DLD1 (cell line): ENCODE results near the gene HHEX.

ENCODE experiments used
- in situ Hi-C: cut with HindIII; loops from 2 replicates; pipeline ENCODE4 v1.10.0; 2017; ENCODE audit warnings: low sequenced_read_pairs

The HHEX gene

DNA sequence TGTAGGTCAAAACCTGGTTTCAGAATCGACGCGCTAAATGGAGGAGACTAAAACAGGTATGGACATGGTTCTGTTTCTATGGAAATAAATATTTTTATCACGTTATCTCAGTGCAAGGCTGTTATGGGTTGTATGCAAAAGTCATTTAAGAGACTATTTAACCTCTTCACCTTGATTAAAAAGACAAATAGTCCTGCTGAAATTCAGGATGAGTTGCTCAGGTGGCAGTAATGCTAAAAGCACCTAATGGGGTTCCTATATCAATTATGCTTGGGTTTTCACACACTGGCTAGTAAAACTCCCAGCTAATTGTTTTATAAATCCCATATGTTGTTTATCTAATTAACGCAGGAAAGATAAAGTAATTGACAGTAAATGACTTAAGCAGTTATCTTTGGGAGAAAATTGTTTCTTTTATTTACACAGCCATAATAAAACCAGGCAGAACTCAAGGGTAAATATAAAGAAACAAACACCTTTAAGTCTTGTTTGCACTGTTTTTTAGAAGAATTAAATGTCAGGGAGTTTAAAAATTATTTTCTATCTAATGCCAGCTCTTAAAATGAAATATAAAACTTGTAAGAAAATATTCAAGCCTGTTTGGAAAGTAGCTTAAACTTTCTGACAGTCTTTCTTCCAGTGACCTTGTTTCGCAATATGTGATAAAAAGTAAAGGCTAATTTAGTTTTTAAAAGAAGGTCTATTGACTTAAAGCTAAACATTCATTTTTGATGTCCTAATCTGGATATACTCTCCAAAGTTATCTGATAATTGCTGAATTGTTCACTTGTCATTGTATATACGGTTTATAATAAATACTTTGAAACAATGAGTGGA, 3.2 kb downstream of the HHEX start:
- in situ Hi-C loops = no loop called here

DNA sequence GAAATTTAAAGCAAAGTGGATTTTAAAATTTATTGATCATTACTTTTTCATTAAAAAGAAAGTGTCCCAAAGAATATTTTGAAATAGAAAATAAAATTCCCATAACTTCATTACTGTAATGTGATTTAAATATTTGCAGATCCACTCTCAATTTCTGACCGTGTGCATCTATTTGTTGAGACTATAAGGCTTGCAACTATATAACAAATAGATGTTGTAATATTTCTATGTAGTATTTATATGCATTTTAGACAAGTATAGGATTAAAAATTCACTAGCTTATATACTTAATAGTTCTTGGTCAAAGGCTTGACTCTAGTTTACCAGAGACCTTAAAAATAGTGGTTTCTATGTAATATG, 3.8 kb downstream of the HHEX start:
- in situ Hi-C loops = no loop called here

DNA sequence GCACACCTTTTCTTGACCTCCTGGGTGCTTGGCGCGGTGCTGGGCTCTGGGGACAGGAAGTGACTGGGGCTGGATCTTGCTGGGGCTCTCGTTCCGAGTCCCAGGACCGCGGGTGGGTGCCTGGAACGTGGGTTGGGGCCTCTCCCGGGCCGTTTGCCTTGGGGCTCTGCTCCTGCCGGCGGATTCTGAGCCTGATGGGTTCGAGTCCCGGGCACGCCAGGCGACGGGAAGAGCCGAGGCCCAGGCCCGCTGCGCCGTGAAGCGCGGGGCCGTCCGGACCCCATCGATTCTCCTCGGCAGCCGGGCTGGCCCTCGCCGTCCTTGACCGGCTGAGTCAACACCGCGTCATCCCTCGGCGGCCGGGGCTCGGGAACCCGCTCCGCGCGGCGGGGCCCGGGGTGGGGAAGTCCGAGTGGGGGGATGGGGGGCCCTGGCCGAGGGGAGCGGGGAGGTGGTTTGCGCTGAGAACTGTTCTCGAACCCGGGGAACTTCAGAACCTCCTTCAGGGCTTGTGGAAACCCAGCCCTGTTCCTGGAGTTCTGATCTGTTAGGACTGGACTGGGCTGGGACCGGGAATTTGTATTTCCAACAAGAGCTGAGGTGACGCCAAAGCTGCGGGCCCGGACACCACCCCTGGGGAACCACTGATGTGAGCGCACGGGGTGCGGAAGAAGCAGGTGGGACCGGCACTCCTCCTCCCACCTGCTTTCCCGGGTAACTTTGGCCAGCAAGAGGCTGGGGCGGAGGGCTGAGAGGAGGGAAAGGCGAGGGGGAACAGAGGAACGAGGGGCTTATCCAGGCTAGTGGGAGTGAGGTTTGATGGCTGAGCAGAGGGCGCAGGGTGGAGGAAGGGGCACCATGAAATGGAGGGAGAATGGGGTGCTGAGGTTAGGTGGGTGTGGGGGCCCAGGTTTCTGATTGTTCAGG, 6.2 kb downstream of the HHEX start:
- in situ Hi-C loops = no loop called here

DNA sequence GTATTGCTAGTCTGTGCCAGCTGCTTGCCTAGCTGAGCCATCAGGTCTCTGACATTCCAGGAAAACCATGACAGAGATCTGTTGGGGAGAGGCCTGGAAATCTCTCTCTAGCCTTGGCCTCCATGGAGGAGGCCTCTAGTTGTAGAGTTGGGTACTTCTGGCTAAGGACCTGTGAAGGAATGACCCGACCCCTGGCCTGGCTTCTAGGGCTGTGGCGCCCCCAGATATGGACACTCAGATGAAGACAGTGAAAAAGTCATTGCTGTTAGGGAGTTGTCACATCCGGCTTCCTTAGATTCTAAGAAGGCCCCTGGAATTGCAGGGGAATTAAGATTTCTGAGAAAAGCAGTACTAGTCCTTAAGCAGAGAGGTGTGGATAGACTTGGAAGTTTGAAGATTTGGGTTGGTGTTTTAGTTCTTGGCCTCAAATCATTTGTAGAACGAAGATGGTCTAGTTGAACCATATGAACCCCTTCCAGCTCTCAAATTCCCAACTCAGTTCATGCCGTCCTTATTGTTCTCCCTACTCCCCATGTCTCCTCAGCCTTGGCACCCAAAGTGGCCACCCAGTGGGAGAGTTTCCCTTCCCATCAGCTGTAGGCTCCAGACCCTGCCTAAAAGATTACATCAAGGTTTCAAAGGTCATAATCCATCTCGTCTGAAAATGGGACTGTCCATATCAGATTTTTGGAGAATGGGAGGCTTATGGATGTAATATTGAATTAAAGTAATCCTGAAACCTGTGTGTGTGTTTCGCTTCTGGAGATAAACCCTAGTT, 7.0 kb downstream of the HHEX start:
- in situ Hi-C loops = no loop called here

DNA sequence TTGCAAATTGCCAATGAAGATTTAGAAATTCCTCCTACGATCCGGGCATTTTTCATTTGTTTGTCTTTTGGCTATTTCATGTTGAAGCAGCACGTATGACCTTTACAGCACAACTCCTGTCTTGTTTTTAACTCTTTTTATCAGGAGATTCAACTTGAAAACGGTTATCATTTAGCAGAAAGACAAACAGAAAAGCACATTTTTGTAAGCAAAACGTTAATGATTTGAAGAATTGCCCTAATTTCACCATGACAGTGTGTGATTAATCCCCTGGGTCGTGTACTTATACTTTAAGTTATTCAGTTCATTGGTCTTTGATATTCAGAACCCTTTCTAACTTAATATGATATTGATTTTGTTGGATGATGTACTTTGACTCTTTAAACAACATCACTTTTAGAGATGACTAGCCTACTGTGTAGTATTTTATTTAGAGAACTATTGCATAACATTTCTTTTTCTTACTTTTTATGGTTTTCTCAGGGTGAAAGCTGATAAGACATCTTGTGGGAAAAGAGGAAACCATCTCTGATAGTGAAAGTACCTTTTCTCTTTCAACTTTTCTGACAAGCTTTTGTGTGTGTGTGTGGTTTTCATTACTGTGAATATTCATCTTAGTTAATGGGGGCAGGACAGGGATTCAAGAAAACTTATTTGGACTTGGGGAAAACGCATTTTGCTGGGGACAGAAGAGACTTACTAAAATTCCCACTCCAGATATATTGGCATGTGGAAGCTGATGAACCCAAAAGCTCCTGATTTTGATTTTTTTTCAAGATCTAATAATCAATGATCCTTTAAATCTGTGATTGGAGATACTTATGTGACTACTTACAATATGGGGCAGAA, 8.1 kb downstream of the HHEX start:
- in situ Hi-C loops = no loop called here

DNA sequence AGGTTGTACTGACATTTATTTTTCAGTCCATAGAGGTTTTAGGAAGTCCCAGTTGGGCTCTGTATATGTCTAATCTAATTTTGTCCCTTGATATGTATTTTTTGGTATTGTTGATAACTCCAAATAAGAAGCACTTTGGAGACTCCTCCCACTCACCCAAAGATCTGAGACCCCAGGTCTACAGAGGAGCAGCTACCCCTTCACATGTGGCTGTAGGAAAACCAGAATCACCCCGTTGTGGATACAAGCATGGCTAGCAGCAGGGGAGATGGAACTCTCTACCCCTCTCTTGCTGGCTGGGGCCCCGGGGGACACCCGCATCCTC, 9.4 kb downstream of the HHEX start:
- in situ Hi-C loops = no loop called here

DNA sequence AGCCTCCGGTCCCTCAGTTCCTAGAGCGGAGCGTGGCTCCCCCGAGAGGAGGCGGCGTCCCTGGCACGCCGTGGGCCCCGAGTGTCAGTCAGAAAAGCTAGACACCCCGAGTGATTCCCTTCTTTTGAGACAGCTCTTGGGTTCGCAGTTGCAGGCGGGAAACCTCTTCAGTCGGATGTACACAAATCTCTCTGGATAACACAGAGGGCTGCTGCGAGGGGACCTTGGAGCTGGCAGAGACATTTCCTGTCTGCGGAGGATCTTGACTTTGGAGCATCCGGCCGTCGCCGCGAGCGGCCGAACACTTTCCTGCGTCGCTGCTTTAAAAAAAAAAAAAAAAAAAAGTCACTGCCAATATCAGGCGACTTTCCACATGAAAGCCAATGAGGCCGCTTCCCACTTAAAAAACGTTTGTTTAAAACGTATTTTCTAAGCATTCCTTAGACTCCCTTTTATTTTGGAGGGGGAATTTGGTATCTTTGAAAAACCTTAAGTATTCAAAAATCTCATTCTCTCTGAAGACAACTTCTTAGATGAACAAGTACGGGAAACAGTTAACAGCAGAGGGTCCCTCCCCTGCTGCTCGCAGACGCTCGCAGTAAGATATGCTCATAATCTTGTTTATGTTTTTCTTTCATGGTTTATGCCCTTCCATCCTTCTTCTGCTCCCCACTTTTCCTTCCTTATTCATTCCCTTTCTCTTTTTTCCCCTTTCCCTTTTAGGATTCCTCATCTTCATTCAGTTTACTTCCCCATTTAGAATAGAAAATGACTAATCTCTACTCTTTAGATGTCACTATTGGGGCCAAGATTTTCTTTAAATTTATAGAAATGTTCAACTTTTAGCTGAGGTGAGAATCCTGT, 10.0 kb downstream of the HHEX start:
- in situ Hi-C loops = no loop called here

DNA sequence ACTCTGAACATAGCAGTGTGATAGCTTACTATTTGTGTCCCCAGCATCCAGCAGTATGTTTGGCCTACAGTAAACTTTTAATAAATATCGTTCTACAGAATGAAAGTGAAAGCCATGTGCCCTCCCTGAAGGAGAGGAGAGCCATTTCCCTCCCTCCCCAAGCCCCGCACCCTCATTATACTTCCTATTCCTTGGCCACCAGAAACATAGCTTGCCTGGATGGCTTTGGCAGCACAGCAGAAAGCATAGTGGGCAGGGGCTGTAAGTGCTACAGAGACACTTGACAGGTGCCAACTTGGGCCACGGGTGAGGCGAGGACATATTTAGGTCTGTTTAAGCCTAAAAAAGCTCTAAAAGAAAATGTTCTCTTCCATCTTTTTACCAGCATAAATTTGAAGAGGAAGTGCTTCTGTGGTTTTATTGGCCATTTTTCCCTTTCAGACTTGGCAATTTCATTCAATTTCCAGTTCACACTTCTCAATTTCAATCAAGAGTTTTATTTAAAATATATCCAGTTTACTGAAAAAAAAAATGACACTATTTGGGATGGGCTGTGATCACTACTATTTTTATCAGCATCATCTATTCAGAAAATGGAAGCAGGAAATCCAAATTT, 12.7 kb downstream of the HHEX start:
- in situ Hi-C loops = no loop called here

DNA sequence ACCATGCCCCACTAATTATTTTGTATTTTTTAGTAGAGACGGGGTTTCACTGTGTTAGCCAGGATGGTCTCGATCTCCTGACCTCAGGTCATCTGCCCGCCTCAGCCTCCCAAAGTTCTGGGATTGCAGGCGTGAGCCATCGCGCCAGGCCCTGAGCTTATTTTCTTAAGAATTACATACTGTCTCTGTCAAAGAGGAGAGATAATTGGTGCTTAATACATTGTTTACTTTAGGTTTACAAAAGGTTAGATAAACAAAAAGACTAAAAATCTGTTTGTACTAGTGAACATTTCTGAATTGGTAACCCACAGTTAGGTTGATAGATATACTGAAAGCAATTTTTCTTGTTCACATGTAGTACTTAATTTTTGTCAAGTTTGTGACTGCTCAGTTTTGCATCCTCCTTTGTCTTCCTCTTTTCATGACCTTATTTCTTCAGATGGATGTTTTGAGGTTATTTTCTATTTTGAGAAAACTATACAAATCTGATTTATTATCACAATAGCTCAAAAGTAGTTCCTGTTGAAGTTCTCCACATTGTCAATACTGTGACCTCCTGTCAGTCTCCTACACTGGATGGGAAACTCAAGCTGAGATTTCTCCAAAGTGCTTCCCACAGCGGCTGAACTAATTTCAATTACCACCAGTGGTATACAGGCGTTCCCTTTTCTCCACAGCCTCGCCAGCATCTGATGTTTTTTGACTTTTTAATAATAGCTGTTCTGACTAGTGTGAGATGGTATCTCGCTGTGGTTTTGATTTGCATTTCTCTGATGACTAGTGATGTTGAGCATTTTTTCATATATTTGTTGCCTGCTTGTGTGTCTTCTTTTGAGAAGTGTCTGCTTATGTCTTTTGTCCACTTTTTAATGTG, 22.5 kb downstream of the HHEX start:
- in situ Hi-C loops = no loop called here

DNA sequence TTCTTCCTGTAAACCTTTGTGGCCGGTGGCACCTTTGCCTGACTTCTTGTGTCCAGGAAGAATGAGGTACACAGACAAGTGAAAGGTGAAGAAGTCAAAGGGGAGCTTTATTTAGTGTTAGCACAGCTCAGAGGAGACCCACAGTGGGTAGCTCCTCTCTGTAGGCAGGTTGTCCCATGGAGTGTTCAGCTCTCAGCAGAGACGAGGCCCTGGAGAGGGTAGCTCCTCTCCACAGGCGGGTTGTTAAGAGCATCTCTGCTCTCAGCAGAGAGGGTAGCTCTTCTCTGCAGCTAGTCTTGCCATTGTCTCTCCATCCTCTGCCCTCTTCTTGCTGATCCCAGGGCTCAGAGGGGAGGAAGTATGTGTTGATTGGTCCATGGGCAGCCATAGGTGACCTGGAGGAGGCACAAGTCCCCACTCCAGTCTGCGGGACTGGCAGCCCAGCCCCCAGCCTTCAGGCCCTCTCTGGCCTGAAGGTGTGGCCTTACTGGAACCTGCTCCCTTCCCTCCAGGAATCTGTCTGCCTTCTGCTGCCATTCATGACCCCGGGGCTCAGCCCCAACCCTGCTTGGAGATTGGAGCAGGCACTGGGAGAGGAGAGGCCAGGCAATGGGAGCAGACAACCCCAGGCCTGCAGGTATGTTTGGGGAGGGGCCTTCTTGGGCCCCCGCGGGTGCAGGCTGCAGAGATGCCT, 24.5 kb downstream of the HHEX start:
- in situ Hi-C loops = no loop called here

DNA sequence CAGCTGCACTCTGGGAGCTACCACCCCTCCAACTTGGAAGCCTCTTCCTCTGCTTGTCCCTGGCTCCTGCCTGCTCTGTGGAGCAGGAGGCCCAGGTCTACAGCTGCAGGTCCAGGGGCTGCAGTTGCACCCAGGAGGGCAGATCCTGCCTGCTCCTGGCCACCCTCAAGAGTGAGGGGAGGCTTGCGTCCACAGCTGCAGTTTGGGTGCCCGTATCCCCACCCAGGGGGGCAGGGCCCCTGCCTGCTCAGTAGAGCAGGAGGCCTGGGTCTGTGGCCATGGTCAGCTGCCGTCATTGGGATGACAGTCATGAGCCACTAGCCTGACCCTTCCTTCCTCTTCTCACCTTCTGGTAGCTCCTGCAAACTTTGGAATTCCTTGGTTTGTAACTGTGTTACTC, 25.1 kb downstream of the HHEX start:
- in situ Hi-C loops = no loop called here

DNA sequence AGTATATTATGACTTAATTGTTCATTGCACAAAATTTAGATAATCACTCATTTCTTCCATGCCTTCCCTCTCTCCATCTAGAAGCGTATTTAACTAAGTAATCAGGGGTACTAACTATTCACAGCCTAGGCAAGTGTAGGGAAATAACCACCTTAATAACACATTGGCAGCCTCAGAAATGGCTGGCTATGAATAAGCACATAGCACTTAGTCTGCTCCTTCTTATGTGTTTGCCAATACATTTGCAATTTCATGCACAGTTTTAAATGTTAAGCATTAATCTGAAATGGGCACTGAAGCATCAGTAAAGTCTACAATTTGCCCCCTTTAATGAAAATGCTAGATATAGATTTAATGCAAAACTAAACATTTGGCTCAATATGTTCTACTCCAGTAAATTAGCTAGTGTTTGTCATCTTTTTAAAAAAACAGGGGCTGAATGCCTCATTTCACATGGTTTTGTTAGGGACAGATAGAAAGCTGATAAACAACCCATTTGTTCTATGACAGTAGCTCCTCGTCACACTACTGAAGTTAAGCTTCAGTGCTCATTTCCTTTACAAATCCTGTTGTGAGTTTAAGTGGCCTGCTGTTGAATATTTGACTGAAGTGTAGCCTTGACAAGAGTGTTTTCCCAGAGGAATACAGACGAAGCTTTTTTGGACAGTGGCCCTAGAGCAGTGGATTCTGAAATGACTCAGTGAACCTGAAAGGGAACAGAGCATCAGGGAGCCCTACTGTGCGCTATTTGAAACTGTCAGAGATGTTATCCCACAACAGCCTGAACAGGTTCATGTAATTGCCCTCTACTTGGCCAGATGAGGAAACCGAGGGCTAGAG, 30.5 kb downstream of the HHEX start:
- in situ Hi-C loops = no loop called here

DNA sequence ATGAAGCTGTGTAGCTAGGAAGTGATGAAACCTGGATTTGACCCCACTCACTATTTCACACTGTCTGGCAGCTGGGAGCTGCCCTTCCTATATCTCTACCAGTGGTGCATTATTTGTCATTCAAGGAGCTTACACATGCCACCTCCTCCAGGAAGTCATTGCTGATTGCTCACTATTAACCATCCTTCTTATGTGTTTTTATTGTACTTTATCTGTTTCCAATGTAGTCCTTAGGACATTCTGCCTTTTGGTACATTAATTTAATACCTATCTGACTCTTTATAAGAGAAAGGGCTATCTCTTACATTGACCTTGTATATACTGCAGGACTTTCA, 31.0 kb downstream of the HHEX start:
- in situ Hi-C loops = no loop called here

DNA sequence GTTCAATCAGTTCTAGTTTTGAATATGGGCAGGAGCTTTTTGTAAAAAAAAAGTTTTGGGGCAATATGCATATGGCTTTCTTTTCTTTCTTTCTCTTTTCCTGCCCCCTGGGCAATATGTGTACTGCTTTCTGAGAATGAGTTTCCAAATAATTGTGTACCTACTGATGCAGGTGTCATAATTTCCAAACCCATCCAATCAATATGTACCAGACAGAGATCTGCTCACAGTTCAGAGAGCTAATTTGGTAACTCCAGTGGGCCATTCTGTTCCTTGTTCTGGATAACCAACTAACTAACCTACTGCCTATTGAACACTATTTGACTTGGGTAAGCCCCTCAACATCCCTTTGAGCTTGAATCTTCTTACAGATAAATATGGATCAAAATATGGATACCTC, 32.6 kb downstream of the HHEX start:
- in situ Hi-C loops = no loop called here

DNA sequence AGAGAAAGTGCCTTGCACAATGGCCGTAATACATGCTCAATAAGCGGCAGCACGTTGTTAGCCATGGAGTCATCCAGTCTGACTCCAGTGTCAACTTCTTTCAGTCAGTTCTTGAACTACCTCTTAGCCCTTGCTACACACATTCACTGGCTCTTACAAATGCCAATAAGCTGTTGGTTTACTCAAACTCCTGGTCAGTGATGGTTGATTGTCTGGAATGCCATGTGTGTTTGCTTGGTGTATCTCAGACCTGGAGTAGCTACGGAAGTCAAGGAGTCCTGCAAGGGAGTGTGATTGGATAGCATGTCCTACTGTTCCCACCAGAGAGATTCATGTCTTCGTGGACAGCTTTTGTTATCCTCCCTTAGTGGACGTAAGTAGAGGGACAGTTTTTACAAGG, 37.4 kb downstream of the HHEX start:
- in situ Hi-C loops = no loop called here

DNA sequence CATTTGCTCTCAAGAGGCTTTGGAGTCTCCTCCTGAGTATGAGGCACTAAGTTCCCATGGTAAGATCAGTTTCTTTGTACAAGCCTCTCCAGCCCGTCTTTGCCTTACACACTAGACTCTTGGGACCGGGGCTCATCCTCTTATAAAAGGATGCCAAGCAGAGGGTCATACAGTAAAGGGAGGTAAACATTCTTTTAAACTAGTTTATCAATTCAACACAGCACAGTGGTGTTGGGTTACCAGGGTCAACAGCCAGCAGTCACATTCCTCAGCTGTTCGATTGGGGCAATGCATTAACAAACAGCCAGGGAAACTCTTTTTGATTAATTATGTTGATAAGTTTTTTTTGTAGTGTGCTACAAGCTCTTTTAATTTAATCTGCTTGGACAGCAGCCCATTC, 37.8 kb downstream of the HHEX start:
- in situ Hi-C loops = no loop called here

DNA sequence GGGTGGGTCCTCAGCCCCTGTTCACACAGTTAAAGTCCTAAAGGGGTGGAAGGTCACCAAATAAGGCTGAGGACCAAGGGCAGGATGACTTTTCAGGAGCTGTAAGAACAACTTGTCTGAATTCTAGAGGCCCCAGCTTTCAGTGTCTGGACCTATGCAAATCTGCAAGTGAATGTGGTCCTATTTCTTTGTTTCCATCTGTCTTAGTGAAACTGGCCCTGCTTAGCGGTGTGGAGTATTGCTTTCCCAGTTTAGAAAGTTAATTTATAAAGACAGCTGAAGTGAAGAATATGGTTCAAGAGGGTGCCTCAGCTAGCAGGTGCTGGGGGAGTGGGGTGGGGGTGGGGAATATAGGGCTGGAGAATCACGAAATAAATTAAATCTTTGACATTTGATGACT, 40.1 kb downstream of the HHEX start:
- in situ Hi-C loops = no loop called here
